ENCODE data around the gene GFRA1.

- TF ChIP-seq CTCF (IDR thresholded peaks at IDR 0.05): no peak
- TF ChIP-seq POLR2A (IDR thresholded peaks at IDR 0.05): no peak
- TF ChIP-seq POLR2AphosphoS5 (IDR thresholded peaks at IDR 0.05): no peak
Observed at GRCh38 chr10:116316503-116316902, 43.5 kb upstream of the GFRA1 start.
